Neural cell (in vitro differentiated cells): ENCODE results near the gene SV2C. TPM values are rescaled to one million over a fixed set of nuclear protein-coding genes. Genes with fewer than 3 reads are reported as not detected.

Experiments
- H2AFZ ChIP-seq: fragments of 200-600, 300-800 bp; sonication (generic), shearing (Covaris generic); 2 replicates; pipeline ENCODE4 v1.6.0; 2014; ENCODE audit warnings: low read depth, mild to moderate bottlenecking, antibody characterized with exemption, low read length, moderate library complexity
- H3F3A ChIP-seq: fragments of 200-600 bp; shearing (Covaris generic); 2 replicates; pipeline ENCODE4 v1.6.1; 2016; ENCODE audit warnings: mild to moderate bottlenecking, moderate library complexity, mixed read lengths, antibody characterized with exemption, low read length; ENCODE audit not compliant: insufficient read depth, poor library complexity, severe bottlenecking
- H3K27ac ChIP-seq: fragments of 200-600, 300-800 bp; sonication (generic), shearing (Covaris generic); 2 replicates; pipeline ENCODE4 v1.5.1; 2014; ENCODE audit warnings: mild to moderate bottlenecking, low read length, moderate library complexity
- H3K27me3 ChIP-seq: fragments of 300-800, 200-600 bp; sonication (generic), shearing (Covaris generic); 2 replicates; pipeline ENCODE4 v1.6.0; 2014; ENCODE audit warnings: mild to moderate bottlenecking, low read depth, low read length, moderate library complexity; ENCODE audit not compliant: insufficient read depth
- H3K36me3 ChIP-seq: fragments of 300-800, 200-600 bp; sonication (generic), shearing (Covaris generic); 2 replicates; pipeline ENCODE4 v1.5.1; 2014; ENCODE audit warnings: mild to moderate bottlenecking, antibody characterized with exemption, low read length, moderate library complexity; ENCODE audit not compliant: insufficient read depth
- H3K4me2 ChIP-seq: fragments of 300-800, 200-600 bp; sonication (generic), shearing (Covaris generic); 2 replicates; pipeline ENCODE4 v1.6.0; 2014; ENCODE audit warnings: mild to moderate bottlenecking, low read length
- H3K4me3 ChIP-seq: fragments of 300-800, 200-600 bp; sonication (generic), shearing (Covaris generic); 2 replicates; pipeline ENCODE4 v1.5.1; 2014; ENCODE audit warnings: mild to moderate bottlenecking, low read length, moderate library complexity
- H3K79me2 ChIP-seq: fragments of 200-600 bp; shearing (Covaris generic); replicated peaks from 2 replicates; pipeline ENCODE4 v1.6.0; 2014; ENCODE audit warnings: mild to moderate bottlenecking, low read length, moderate library complexity; ENCODE audit not compliant: insufficient read depth
- H3K9ac ChIP-seq: fragments of 300-800, 200-600 bp; sonication (generic), shearing (Covaris generic); 2 replicates; pipeline ENCODE4 v1.6.1; 2016; ENCODE audit warnings: mild to moderate bottlenecking, low read length, mixed read lengths
- H3K9me2 ChIP-seq: fragments of 200-600 bp; shearing (Covaris generic); 2 replicates; pipeline ENCODE4 v1.6.1; 2016; ENCODE audit warnings: mild to moderate bottlenecking, low read length, mixed read lengths; ENCODE audit not compliant: insufficient read depth
- H3K9me3 ChIP-seq: fragments of 200-600, 300-800 bp; sonication (generic), shearing (Covaris generic); 2 replicates; pipeline ENCODE4 v1.6.1; 2016; ENCODE audit warnings: mild to moderate bottlenecking, mixed run types, low read length, moderate library complexity, mixed read lengths
- H4K20me1 ChIP-seq: fragments of 200-600 bp; shearing (Covaris generic); 2 replicates; pipeline ENCODE4 v1.6.1; 2016; ENCODE audit warnings: mild to moderate bottlenecking, mixed run types; ENCODE audit not compliant: insufficient read depth
- EP300 ChIP-seq: fragments of 450-650 bp; conservative IDR thresholded peaks from 2 replicates; pipeline ENCODE4 v1.6.1; 2014; ENCODE audit warnings: antibody characterized with exemption, mild to moderate bottlenecking, moderate library complexity; ENCODE audit not compliant: poor library complexity, severe bottlenecking
- EZH2 ChIP-seq: fragments of 200-600, 300-800 bp; shearing (Covaris generic), sonication (generic); IDR thresholded peaks from 2 replicates; pipeline ENCODE4 v1.6.1; 2014; ENCODE audit warnings: antibody characterized with exemption, low read length, borderline replicate concordance, mild to moderate bottlenecking; ENCODE audit not compliant: insufficient read depth, poor library complexity, severe bottlenecking
- MXI1 ChIP-seq: fragments of 450-650 bp; conservative IDR thresholded peaks from 2 replicates; pipeline ENCODE4 v1.6.1; 2014; ENCODE audit warnings: antibody characterized with exemption, mild to moderate bottlenecking; ENCODE audit not compliant: poor library complexity, severe bottlenecking
- POLR2AphosphoS5 ChIP-seq: IDR thresholded peaks from 2 replicates; pipeline ENCODE4 v1.6.1; 2012
- RAD21 ChIP-seq: fragments of 450-650 bp; conservative IDR thresholded peaks from 2 replicates; pipeline ENCODE4 v1.6.1; 2014; ENCODE audit warnings: antibody characterized with exemption, mild to moderate bottlenecking, moderate library complexity
- SMC3 ChIP-seq: fragments of 450-650 bp; conservative IDR thresholded peaks from 2 replicates; pipeline ENCODE4 v1.6.1; 2014; ENCODE audit warnings: antibody characterized with exemption, mild to moderate bottlenecking, moderate library complexity; ENCODE audit not compliant: poor library complexity
- TAF1 ChIP-seq: IDR thresholded peaks from 2 replicates; pipeline ENCODE4 v1.6.1; 2012; ENCODE audit warnings: low read depth
- polyA plus RNA-seq: library from polyadenylated mRNA; depleted of rRNA; stranded (reverse); fragments of >200 nt; gene quantifications from 2 replicates; pipeline ENCODE4 v1.2.3, GENCODE V29; 2014
- TF ChIP-seq, protein P1 (sequence below): IDR thresholded peaks from 2 replicates; pipeline ENCODE4 v1.6.1; 2012; ENCODE audit warnings: borderline replicate concordance
- TF ChIP-seq, protein P2 (sequence below): fragments of 450-650 bp; IDR thresholded peaks from 2 replicates; pipeline ENCODE4 v1.5.1; 2014; ENCODE audit warnings: antibody characterized with exemption, mild to moderate bottlenecking, moderate library complexity; ENCODE audit not compliant: poor library complexity, severe bottlenecking

SV2C gene
- polyA plus RNA-seq, 1 donor from 2014 or later = 0.45 TPM

DNA sequence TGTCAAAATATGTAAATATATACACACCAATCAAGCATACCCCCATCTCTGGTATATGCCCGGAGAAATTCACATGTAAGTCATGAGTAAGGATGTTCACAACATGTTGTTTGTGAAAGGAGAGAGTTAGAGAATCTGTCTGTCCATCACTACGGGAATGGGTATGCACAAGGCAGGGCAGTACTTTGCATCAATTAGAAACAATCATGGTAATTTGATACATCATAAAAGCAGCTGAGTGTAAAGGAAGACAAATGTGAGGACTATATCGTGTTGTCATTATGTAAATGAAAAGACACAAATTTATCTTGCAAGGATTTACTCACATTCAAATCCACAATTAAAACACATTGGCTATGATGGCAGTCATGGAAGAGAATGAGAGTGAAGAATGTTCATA is 146.7 kb downstream of the SV2C start:
- Histone ChIP-seq H3K9me3 (no peaks in the 10 kb centered on the region), H3K9ac (no peak overlapping the region), H3F3A (no peaks in the 10 kb centered on the region), H2AFZ (no peak overlapping the region), H3K9me2 (no peaks in the 10 kb centered on the region), H3K4me2 (no peak overlapping the region), H3K4me3 (no peak overlapping the region), H3K36me3 (no peaks in the 10 kb centered on the region), H3K27ac (no peak overlapping the region), H4K20me1 (no peaks in the 10 kb centered on the region), H3K27me3 (no peaks in the 10 kb centered on the region), H3K79me2 (no peaks in the 10 kb centered on the region)
- TF ChIP-seq POLR2AphosphoS5 (no peak), EZH2 (no peak), MXI1 (no peak), RAD21 (no peak), TAF1 (no peak), EP300 (no peak), SMC3 (no peak)
- TF ChIP-seq, protein P1, sequence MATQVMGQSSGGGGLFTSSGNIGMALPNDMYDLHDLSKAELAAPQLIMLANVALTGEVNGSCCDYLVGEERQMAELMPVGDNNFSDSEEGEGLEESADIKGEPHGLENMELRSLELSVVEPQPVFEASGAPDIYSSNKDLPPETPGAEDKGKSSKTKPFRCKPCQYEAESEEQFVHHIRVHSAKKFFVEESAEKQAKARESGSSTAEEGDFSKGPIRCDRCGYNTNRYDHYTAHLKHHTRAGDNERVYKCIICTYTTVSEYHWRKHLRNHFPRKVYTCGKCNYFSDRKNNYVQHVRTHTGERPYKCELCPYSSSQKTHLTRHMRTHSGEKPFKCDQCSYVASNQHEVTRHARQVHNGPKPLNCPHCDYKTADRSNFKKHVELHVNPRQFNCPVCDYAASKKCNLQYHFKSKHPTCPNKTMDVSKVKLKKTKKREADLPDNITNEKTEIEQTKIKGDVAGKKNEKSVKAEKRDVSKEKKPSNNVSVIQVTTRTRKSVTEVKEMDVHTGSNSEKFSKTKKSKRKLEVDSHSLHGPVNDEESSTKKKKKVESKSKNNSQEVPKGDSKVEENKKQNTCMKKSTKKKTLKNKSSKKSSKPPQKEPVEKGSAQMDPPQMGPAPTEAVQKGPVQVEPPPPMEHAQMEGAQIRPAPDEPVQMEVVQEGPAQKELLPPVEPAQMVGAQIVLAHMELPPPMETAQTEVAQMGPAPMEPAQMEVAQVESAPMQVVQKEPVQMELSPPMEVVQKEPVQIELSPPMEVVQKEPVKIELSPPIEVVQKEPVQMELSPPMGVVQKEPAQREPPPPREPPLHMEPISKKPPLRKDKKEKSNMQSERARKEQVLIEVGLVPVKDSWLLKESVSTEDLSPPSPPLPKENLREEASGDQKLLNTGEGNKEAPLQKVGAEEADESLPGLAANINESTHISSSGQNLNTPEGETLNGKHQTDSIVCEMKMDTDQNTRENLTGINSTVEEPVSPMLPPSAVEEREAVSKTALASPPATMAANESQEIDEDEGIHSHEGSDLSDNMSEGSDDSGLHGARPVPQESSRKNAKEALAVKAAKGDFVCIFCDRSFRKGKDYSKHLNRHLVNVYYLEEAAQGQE = no peak
- TF ChIP-seq, protein P2, sequence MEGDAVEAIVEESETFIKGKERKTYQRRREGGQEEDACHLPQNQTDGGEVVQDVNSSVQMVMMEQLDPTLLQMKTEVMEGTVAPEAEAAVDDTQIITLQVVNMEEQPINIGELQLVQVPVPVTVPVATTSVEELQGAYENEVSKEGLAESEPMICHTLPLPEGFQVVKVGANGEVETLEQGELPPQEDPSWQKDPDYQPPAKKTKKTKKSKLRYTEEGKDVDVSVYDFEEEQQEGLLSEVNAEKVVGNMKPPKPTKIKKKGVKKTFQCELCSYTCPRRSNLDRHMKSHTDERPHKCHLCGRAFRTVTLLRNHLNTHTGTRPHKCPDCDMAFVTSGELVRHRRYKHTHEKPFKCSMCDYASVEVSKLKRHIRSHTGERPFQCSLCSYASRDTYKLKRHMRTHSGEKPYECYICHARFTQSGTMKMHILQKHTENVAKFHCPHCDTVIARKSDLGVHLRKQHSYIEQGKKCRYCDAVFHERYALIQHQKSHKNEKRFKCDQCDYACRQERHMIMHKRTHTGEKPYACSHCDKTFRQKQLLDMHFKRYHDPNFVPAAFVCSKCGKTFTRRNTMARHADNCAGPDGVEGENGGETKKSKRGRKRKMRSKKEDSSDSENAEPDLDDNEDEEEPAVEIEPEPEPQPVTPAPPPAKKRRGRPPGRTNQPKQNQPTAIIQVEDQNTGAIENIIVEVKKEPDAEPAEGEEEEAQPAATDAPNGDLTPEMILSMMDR = no peak

DNA sequence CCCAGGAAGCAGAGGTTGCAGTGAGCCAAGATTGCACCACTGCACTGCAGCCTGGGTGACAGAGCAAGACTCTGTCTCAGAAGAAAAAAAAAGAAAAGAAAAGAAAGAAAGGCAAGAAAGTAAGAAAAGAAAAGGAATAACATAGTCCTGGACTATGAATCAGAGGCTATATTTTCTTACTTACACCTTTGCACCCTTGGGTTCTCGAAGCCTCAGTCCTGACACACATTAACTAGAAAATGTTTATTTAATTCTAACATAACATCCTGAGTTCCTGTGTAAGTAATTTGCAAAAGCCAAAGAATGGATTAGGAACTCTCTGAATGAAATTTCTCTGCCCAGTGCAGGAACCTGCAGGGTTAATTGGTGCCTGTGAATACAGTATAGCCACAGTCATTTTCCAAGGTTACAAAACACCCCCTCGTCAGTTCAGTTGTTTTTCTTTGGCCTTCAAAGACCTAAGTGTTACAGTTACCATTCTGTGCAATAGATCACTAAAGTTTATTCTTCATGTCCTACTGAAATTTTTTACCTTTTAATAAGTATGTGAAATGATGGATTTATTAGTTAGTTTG is 147.6 kb downstream of the SV2C start:
- H3K4me2 ChIP-seq = no peak overlapping the region
- H3K4me3 ChIP-seq = no peak overlapping the region
- no peaks in the 10 kb centered on the region for H4K20me1 ChIP-seq
- H3K9me3 ChIP-seq = no peaks in the 10 kb centered on the region
- no peak for TF ChIP-seq SMC3
- no peak for TF ChIP-seq MXI1
- TF ChIP-seq, protein P2 = no peak
- no peak for TF ChIP-seq TAF1
- no peak for TF ChIP-seq EP300
- TF ChIP-seq POLR2AphosphoS5 = no peak
- TF ChIP-seq, protein P1 = no peak
- no peak for TF ChIP-seq RAD21
- no peak for TF ChIP-seq EZH2
- H2AFZ ChIP-seq = no peak overlapping the region
- no peak overlapping the region for H3K27ac ChIP-seq
- no peaks in the 10 kb centered on the region for H3F3A ChIP-seq
- H3K9ac ChIP-seq = no peak overlapping the region
- H3K9me2 ChIP-seq = no peaks in the 10 kb centered on the region
- no peaks in the 10 kb centered on the region for H3K36me3 ChIP-seq
- H3K79me2 ChIP-seq = no peaks in the 10 kb centered on the region
- no peaks in the 10 kb centered on the region for H3K27me3 ChIP-seq
